Colon (tissue), 2 donors: ENCODE results near the gene PCSK5.

ENCODE experiments used
- FAIRE-seq: peaks from 2 replicates; lab custom pipeline; 2012; peaks lifted over from hg19 to GRCh38; lab: Jason Lieb, UNC
- donor health status: control.
- donor health status: control.

The PCSK5 gene

DNA sequence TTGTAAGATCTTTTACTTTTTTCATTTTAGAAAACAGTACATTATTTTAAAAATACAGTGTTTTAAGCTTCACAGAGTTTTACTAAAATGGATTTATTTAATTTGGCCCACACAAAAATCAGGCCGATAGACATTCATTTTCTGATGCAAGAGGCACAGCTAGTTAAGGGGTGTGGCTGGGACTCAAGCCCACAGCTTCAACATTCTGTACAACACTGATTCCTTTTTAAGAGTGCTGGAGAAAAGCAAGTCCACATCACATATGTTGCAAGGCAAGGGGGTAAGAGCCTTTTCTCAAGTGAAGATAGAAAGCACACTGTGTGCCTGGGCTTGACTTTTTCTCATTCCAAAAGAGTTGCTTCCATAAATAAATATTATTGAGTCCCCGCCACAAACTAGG, 307.9 kb downstream of the PCSK5 start:
- no peak for FAIRE-seq

DNA sequence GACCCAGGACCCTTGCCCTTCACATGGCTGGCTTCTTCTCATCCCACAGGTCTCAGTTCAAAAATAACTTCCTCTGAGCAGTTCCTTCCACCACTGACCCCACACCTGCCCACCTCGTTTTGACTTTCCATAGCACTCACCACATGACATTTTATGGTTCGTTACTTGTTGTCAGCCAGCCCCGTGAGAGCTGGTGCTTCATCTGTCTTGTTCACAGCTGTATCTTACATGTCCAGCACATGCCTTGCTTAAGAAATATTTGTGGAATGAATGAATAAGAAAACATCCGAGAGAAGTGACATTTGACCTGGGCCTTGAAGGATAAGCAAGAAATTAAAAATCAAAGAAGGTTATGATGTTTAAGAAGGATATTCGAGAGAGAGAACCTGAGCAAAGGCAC, 309.8 kb downstream of the PCSK5 start:
- FAIRE-seq: no peak

DNA sequence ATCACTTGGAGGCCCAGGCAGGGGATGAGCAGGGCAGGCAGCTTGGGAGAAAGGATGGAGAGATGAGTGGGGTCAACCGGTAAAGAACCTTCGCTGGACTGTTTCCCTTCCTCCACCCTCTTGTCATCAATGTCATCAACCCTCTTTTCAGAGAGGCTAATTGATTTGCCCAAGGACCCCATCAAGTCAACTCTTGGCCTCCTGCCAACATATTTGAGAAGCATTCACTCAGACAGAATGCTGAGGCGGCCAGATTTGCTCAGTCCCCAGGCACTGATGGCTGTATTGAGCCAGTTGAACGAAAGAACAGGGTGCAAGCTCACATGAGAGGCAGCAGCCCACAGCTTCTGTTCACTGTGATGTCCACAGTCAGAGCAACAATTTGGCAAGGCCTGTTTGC, 310.3 kb downstream of the PCSK5 start:
- FAIRE-seq: no peak

DNA sequence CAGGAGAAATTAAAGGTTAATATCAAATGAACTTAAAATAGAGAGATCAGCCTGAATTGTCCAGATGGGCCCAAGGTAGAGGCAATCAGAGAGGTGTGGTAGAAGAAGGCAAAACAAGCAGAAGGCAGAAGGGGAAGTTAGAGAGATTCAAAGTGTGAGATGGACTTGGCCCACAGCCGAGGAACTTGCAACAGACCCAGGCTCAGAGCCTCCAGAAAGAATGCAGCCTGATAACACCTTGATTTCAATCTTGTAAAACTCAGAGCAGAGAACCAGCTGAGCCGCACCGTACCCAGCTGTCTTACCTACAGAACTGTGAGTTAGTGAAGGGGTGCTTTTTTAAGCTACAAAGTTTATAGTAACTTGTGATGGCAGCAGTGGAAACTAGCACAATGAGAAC, 312.9 kb downstream of the PCSK5 start:
- no peak for FAIRE-seq

DNA sequence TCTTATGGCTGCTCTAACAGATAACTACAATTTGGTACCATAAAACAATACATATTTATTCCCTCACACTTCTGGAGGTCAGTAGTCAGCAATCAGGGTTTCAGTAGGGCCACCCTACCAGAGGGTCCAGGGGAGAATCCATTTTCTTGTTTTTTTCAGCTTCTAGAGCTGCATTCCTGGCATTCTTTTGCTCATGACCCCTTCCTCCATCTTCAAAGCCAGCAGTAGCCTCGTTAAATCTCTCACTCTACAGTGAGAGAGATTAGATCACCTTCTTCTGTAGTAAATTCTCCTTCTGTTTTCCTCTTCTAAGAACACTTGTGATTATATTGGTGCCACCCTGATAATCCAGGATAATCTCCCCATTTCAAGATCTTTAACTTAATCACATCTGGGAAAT, 316.3 kb downstream of the PCSK5 start:
- FAIRE-seq: no peak

DNA sequence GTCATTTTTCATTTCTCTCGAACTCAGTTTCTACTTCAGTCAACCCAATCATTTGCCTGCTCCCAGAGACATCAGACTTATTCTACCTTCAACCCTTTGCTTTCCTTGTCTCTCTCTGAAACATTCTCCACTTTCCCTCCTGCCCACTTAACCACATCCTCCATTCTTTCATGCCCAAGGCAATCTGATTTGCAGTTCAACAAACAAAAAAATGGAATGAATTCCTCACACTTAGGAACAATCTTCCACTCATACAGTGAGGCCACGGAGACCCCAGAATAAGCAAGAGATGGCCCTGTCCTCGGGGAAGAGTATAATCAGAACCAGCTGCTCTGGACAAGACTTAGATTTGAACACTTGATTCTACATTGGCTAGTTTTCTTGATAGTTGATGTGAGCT, 323.3 kb downstream of the PCSK5 start:
- FAIRE-seq: no peak

DNA sequence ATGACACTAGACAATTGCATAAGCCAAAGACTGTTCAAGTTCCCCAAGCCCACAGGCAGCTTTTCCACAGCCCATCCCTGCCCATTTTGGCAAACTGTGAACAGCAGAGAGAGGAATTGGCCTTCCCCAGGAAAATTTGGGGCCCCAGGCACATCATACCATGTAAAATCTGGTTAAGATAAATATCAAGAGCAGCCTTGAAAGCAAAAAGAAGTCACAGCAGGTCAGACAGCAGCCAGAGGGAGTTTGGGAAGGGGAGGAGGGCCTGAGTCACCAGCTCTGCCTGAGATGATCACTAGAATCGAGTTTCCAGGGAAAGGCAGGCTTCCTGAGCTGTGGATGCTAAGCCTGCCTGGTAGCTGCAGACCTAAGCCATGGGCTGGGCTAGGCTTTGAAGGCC, 324.6 kb downstream of the PCSK5 start:
- FAIRE-seq: no peak

DNA sequence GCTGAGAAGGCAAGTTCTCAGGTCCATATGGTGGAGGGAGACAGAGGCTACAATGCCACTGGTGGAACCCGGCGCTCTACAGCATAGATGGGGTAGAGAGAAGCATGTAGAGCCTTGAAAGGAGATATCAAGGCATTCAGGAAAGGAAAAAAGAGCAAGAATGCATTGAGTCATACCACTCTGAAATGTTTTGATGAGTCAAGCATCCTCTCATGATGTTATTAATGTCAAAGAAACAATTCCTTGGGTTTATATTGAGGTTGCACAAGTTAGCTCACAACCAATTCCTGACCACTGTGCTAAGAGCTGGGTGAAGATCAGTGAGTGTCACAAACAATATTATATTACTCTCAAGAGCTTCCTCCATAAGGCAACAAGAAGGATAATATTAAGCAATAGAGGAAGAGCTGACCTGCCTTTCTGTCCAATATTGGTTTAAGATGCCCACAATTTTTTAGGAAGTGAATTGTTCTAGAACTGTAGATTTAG, 325.7 kb downstream of the PCSK5 start:
- no peak for FAIRE-seq

DNA sequence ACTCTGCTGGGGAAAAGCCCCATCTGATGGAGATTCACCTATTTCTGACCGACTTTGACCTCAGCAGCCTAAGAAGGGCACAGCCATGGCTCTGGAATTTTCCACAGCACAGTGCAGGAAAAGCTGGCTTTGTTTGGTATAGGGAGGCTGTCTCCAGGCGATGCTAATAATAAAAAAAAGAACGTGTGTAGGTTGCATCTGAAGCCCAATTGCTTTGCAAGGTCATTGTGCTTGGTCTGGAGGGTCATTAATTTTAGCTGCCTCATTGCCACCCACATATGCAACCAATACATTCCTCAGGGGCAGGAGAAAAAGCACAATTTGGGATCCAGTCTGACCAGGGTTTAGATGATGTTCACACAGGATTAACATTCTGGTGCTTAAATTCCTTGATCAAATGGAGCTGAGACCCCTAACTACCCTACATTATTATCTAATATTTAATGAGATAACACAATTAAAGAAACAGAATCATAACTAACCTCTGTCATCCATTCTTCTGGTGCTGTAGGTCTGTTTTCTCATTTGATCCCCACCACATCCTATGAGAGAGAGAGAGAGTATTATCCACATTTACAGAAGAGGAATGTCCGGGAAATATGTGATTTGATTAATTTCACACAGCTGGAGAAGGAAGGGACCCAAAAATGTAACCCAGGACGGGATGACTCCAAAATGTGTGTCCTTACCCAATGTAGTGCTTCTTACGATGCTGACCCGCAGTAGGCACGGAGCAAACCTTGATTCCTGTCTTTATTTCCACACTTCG, 327.8 kb downstream of the PCSK5 start:
- no peak for FAIRE-seq

DNA sequence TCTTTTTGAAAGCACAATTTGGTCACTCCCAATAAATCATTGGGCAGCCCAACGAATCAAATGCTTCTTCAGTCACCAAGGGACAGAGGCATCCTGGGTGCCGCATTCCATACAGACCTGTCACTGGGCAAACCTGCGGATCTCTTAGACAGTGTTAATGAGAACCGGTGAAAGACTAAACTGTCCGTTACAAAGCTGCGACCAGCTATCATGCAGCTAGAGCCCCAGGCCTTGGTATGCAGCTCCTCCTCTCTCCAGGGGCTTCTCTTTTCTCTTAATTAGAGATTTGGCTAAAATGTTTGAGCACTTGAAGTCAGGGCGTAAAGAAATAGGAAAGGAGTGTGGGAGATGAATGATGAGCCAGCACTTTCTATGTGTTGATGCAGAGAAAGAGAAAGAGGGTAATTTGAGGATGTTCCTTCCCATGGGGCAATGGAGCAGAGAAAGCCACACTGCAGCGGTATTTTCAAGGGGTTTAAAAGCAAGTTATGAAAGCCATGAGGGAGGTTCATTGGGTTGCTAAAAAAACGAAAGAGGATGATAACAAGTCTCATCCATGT, 328.5 kb downstream of the PCSK5 start:
- no peak for FAIRE-seq

DNA sequence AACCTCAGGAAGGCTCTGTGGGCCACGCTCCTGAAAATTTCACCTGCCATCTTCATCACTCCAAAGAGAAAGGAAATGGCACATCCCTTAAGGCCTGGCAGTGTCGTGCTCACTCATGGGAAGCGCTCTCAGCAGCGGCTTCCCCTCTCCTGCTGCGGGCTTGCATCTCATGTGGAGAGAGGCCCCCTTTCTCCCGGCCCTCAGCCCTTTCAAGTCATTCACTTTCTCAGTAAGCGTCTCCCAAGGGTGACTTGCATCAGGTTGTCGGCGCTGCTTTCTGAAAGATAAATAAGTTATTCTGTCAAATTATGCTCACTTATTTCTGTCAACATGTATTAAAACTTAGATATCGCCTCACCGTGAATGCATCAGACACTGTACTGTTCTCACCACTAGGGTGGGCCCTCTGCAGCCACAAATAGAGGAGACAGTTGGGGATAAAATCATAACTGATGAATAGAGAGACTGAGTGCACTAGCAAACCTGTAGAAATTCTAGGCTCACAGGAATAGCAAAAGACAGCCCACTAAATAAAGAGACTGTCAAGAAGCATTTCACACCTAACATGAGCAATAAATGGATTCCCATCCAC, 329.2 kb downstream of the PCSK5 start:
- FAIRE-seq: no peak

DNA sequence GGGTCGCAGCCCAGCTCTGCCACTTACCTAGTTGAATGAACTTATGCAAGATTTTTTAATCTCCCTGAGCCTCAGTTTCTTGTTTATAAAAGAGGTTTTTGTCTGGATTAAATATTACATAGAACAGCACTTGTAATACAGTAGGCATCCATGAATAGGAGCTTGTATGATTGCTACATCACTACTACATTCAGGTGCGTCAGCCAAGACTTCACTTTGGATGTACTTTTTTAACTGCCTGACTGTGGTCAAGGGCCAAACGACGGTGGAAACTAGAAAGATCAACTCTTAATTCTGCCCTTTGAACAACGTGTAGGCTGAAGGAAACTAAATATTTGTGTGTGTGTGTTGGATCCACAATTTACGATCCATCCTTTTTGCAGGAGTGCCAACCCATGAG, 330.9 kb downstream of the PCSK5 start:
- no peak for FAIRE-seq

DNA sequence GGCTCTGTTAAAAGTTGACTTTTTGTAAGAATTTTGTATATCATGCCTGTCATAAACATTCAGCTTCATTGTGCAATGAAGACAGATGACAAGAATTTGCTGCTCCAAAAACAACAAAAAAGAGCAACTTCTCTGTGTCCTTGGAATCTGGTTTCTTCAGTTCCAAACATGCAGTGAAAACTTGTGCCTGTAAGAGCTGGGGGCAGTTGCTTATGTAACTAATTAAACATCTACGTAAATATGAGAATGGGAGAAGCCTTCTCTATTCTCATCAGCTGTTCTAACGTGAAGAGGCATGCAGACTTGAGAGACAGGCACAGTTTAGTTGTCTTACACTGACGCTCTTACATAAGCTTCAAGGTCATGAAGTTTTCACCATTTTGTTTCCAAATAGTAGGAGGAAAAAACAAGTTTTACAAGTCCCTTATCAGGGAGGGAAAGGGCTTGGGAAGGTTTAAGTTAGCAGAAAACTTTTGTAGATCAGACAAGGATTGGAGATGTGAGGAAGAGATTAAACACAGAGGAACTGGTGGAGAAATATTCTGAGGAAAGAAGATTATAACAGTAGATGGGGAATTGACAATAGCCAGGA, 333.4 kb downstream of the PCSK5 start:
- FAIRE-seq: no peak

DNA sequence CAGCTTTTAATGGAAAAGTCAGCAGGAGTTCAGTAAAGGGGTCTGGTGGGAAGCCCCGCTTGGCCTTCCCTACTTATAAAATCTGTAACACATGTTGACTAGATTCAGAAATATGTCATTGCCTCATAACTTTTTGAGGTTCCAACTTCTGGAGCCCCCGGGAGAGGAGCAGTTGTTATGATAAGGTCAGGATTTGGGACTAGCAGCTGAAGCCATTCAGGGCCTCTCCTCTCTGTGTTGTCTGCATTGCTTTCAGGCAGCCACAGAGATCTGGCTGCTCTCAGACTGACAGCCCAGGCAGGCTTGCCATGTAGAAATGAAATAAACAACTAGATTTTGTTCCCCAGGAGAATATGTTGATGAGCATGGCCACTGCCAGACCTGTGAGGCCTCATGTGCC, 336.7 kb downstream of the PCSK5 start:
- no peak for FAIRE-seq

DNA sequence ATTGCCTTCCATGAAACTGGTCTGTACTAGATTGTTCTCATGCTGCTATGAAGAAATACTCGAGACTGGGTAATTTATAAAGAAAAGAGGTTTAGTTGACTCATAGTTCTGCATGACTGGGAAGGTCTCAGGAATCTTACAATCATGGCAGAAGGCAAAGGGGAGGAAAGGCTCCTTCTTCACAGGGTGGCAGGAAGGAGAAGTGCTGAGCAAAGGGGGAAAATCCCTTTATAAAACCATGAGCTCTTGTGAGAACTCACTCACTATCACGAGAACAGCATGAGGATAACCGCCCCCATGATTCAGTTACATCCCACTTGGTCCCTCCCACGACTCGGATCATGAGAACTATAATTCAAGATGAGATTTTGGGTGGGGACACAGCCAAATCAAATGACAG, 340.5 kb downstream of the PCSK5 start:
- FAIRE-seq: no peak

DNA sequence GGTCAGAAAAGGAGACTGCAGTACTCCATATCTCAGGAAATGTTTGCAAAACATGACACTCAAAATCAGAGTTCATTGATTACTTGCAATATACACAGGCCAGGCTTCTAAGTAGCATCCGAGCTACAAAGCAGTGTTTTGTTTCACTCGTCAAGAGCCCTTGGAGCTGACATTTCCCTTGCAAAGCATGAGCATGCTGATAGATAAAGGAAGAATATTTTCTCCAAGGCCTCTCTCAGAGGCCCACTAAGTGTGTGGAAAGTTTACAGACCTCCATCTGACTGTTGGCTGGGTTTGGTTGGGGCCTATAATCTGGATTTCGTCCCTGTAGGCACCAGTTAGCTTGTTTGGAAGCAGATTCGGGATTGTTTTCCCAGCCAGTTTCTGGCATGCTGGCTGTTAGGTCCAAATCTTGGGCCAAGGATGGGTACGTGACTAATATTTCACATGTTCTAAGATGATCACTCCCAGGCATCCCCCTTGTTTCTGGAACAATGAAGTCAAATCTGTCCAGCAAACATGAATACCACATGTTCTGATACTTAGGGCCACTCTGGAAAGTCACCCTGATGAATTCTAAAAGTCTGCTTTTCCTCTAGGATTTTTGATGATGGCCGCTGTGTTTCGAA, 342.5 kb downstream of the PCSK5 start:
- no peak for FAIRE-seq

DNA sequence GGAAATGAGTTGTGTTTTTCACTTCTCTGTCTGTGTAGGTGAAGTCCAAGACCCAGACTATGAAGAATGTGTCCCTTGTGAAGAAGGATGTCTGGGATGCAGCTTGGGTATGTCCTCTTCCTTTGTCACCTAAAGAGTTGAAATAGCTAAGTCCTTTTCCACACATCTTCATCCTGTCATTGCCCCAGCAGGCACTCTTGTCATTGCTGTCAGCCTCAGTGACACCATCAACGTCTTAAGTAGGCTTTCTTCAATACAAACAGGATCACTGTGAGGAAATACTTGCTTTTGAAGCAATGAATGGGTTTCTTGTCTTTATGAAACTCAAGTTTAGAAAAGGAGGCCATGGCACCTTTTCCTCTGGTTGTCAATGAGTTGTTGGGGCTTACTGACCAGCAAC, 350.1 kb downstream of the PCSK5 start:
- FAIRE-seq: no peak

DNA sequence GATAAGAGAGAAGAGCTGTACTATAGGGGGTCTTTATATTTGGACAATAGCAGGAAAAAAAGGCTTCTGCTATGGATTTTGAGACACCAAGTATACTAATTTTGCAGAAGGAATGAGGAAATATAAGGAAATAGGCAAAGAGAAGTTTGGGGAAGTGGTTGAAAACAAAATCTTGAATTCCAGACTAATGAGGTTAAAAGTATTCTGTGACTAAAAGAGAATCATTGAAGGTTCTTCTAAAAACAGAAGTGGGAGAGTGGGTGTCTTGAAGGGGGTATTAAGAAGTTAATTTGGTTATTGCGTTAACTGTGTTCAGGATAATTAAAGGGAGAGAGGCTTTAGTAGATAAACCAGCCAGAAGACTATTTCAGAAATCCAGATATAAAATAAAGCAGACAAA, 355.0 kb downstream of the PCSK5 start:
- FAIRE-seq: no peak

DNA sequence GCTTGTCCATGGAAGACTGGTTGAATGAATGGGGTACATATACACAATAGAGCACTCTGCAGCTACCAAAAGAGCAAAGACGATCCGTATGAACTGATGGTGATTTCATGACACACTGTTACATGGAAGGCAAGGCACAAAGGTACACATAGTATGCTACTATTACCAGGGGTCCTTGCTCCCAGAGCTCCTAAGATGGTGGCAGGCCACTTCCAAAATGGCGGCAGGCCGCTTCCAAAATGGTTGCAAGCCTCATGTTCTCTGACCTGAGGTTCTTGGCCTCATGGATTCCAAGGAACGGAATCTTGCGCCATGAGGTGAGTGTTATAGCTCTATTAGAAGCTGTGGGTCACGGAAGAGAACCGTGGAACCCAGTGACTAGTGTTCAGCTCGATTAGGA, 356.2 kb downstream of the PCSK5 start:
- no peak for FAIRE-seq

DNA sequence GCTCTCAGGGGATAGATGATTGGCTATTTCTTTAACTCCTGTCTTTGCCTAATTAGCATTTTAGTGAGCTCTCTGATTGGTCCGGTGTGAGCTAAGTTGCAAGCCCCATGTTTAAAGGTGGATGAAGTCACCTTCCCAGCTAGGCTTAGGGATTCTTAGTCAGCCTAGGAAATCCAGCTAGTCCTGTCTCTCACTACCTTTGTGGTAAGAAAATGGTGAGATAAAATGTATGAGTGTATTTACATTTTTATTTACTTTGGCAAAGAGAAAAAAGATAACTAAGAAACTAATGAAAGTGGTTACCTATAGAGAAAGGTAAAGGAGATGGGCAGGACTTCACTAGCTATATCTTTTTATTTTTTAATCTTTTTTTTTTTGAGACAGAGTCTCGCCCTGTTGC, 357.0 kb downstream of the PCSK5 start:
- no peak for FAIRE-seq

DNA sequence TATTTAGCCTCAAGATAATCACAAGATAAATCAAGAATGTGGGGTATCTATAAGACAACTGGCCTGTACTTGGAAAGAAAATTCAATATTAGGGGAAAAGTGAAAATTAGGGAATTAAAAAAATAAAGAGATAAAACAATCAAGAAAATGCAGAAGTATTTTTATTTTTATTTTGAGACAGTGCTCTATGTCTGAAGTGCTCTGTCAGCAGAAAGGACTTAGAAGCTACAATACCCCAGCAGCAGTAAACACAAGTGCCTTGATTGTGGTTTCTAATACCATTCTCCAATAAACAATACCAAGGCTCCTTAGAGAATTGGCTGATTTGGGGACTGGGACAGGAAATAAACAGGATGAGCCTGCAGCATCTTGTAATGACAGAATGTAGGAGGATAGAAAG, 358.8 kb downstream of the PCSK5 start:
- no peak for FAIRE-seq

DNA sequence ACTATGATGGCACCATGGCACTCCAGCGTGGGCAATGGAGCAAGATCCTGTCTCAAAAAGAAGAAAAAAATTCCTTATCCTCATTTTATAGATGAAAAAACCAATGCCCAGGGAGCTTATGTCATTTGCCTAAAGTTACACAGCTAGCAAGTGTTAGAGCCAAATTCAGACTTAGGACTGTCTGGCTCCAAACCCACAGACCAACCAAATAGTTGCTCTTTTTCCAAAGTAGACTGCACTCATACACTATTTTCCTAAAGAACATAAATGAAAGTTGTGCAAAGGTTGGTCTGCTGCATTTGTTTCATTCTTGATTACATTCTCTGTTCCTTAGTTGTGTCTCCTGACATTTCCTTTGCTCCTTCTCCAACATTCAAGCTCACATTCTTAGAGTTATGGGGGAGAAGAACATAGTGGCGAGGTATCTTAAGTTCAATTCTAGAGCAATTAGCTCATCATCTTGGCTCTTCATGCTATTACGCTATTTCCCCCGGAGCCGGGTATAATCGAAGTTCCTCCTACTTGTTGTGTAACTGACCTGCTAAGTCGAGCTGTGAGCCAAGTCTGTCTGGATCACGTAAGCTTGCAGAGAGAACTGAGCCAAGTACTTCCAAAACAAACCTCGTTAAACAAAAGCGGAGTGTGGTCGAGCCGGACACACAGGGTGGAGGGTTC, 365.4 kb downstream of the PCSK5 start:
- no peak for FAIRE-seq
